Endothelial cell (in vitro differentiated cells): ENCODE data around the gene INTU. TPM values are rescaled to one million over a fixed set of nuclear protein-coding genes. Genes with fewer than 3 reads are reported as not detected.

Experiments
- DNase-seq: peaks from one replicate; pipeline ENCODE4 v3.0.0; 2021; ENCODE audit warnings: low spot score
- H3K27ac Mint-ChIP-seq: one replicate; pipeline ENCODE4 v1.8.0; 2021; ENCODE audit warnings: mixed read lengths, inconsistent platforms; ENCODE audit not compliant: unreplicated experiment
- H3K27me3 Mint-ChIP-seq: one replicate; pipeline ENCODE4 v1.8.0; 2021; ENCODE audit warnings: mild to moderate bottlenecking, moderate library complexity, mixed read lengths, inconsistent platforms; ENCODE audit not compliant: unreplicated experiment
- H3K36me3 Mint-ChIP-seq: one replicate; pipeline ENCODE4 v1.8.0; 2021; ENCODE audit warnings: mild to moderate bottlenecking, low read depth, mixed read lengths, inconsistent platforms; ENCODE audit not compliant: unreplicated experiment
- H3K4me1 Mint-ChIP-seq: one replicate; pipeline ENCODE4 v1.8.0; 2021; ENCODE audit warnings: mild to moderate bottlenecking, mixed read lengths, inconsistent platforms; ENCODE audit not compliant: unreplicated experiment
- H3K4me3 Mint-ChIP-seq: one replicate; pipeline ENCODE4 v1.8.0; 2021; ENCODE audit warnings: mild to moderate bottlenecking, mixed read lengths, inconsistent platforms; ENCODE audit not compliant: unreplicated experiment
- H3K9me3 Mint-ChIP-seq: one replicate; pipeline ENCODE4 v1.8.0; 2021; ENCODE audit warnings: mixed read lengths, inconsistent platforms; ENCODE audit not compliant: unreplicated experiment
- CTCF ChIP-seq: fragments of 200-600 bp; sonication (generic); IDR thresholded peaks from one replicate; pipeline ENCODE4 v1.5.0; 2021; ENCODE audit warnings: antibody characterized with exemption; ENCODE audit not compliant: unreplicated experiment
- total RNA-seq: library from RNA; stranded (reverse); fragmentation: NEBNext Ultra II Directional; extraction: Animal tissue kit (Norgen Biotek cat#: 25700); gene quantifications from one replicate; pipeline ENCODE4 v1.2.1, GENCODE V29; 2021; ENCODE audit not compliant: unreplicated experiment

The INTU gene
- total RNA-seq, 1 donor from 2014 or later, result 6.4 TPM

GRCh38 chr4:127669691-127670090 is 36.9 kb downstream of the INTU start:
- TF ChIP-seq CTCF, result no peak
- no peak for DNase-seq
- Mint-ChIP-seq H3K9me3 (no peaks in the 10 kb centered on the region), H3K27ac (no peak overlapping the region), H3K27me3 (no peaks in the 10 kb centered on the region), H3K4me3 (no peak overlapping the region), H3K4me1 (no peaks in the 10 kb centered on the region), H3K36me3 (no peaks in the 10 kb centered on the region)

- H3K27ac Mint-ChIP-seq, result no peak overlapping the region
- no peak overlapping the region for H3K4me3 Mint-ChIP-seq
- DNase-seq, result no peak
- no peaks in the 10 kb centered on the region for H3K4me1 Mint-ChIP-seq
- H3K9me3 Mint-ChIP-seq, result no peaks in the 10 kb centered on the region
- H3K27me3 Mint-ChIP-seq, result no peaks in the 10 kb centered on the region
- TF ChIP-seq CTCF, result no peak
- H3K36me3 Mint-ChIP-seq, result peaks cover 11% of the 10 kb centered on the region
These were observed 39.4 kb downstream of the INTU start for GRCh38 chr4:127672111-127672510.

- Mint-ChIP-seq H3K36me3 (peaks cover 4% of the 10 kb centered on the region), H3K27me3 (no peaks in the 10 kb centered on the region), H3K4me3 (no peak overlapping the region), H3K9me3 (no peaks in the 10 kb centered on the region), H3K27ac (no peak overlapping the region), H3K4me1 (peaks cover 2% of the 10 kb centered on the region)
- no peak for TF ChIP-seq CTCF
- no peak for DNase-seq
These were observed 52.5 kb downstream of the INTU start for GRCh38 chr4:127685292-127685691.

GRCh38 chr4:127686658-127687057 is 53.9 kb downstream of the INTU start:
- TF ChIP-seq CTCF, result no peak
- no peak overlapping the region for H3K4me3 Mint-ChIP-seq
- H3K9me3 Mint-ChIP-seq, result no peaks in the 10 kb centered on the region
- H3K4me1 Mint-ChIP-seq, result peaks cover 2% of the 10 kb centered on the region
- H3K27me3 Mint-ChIP-seq, result no peaks in the 10 kb centered on the region
- H3K36me3 Mint-ChIP-seq, result peaks cover 4% of the 10 kb centered on the region
- DNase-seq, result no peak
- no peak overlapping the region for H3K27ac Mint-ChIP-seq

- peaks cover 2% of the 10 kb centered on the region for H3K4me1 Mint-ChIP-seq
- no peaks in the 10 kb centered on the region for H3K9me3 Mint-ChIP-seq
- no peak for TF ChIP-seq CTCF
- H3K27me3 Mint-ChIP-seq, result no peaks in the 10 kb centered on the region
- H3K36me3 Mint-ChIP-seq, result peaks cover 4% of the 10 kb centered on the region
- no peak overlapping the region for H3K4me3 Mint-ChIP-seq
- no peak overlapping the region for H3K27ac Mint-ChIP-seq
- DNase-seq, result no peak
These were observed 54.8 kb downstream of the INTU start for GRCh38 chr4:127687580-127687979.
